Measurements from ENCODE around the gene TST. TPM values are rescaled to one million over a fixed set of nuclear protein-coding genes. Genes with fewer than 3 reads are reported as not detected.
A peak's percentile ranks its signal among the peaks of the same experiment; 100 is the strongest.

The TST gene
- total and polyA plus RNA-seq, 2 of the 8 experiments (the other 6 are each of a cell fraction or from before 2014, with no cell fraction given), result 22.6 to 61.6 TPM

DNA sequence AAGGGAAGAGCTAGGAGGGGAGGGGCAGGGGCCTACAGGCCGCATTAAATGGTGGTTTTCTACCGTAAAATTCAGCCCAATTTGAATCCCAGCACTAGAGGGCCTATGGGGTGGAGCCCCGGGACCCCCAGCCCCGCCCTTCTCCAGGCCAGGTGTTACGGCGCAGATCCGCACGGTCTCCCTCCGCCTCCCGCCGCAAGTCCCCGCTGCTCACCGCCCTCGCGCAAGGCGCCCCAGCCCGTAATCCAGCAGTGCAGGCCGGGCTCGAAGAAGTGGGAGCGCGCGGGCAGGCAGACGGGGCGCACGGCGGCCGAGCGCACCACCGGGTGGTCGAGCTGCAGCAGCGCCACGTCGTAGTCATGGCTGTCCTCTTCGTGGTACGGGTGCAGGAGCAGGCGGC, 49.6 kb upstream of the TST start:
- H4K20me1 ChIP-seq (replicated peaks in 1 of 2; ENCODE audit: control insufficient read depth in 1 of 2, insufficient read depth in 2 of 2, low read length in 2 of 2), result peaks cover 0 to 15% of the 10 kb centered on the region in 2 experiments
- CTCF ChIA-PET (ENCODE audit: partially characterized antibody), result interaction anchor here (0.5 to 1.8 kb wide), 7 partner anchors 10 to 130 kb away, joined by 3 to 9 read pairs (median 3); no protein-coding TSS in a partner anchor
- H2BK120ac ChIP-seq (replicated peaks; ENCODE audit: low read depth, low read length), result no peak overlapping the region
- H4K91ac ChIP-seq (replicated peaks; ENCODE audit: insufficient read length, low read length), result peak overlapping the region; percentile 91
- H3K56ac ChIP-seq (replicated peaks; ENCODE audit: insufficient read length, low read depth, low read length), result peak overlapping the region; percentile 56
- 0 out of 2 replicates have a peak overlapping the region, but pooled peaks have one; percentile 75 for H2BK12ac ChIP-seq (ENCODE audit: low read depth, low read length)
- POLR2A ChIA-PET (ENCODE audit: partially characterized antibody), result interaction anchor here (0.8 to 1.8 kb wide), 2 partner anchors 17 to 81 kb away, joined by 4 to 5 read pairs; partner anchors contain the start of genes IL2RB and KCTD17
- peaks cover 0 to 3% of the 10 kb centered on the region in 2 experiments; a peak in 2 of 4 replicates for H3K9me3 ChIP-seq (ENCODE audit: insufficient read depth in 2 of 2, low read depth in 1 of 2, low read length in 1 of 2)
- no peak overlapping the region; the same call in 1 of the 2 replicates for H2BK15ac ChIP-seq (ENCODE audit: low read length)
- no peak overlapping the region for H2AFZ ChIP-seq (ENCODE audit: low read length)
- peak overlapping the region; percentile 60 to 92 for H3K4me2 ChIP-seq (ENCODE audit: insufficient read depth in 1 of 2, low read depth in 2 of 2, low read length in 2 of 2)
- peaks cover 14 to 61% (median 56%) of the 10 kb centered on the region in 4 experiments for H3K27me3 ChIP-seq (replicated peaks in 1 of 4; ENCODE audit: control insufficient read depth in 3 of 4, extremely low read depth in 1 of 4, insufficient read depth in 3 of 4, low read length in 3 of 4)
- peaks cover 2 to 12% (median 5%) of the 10 kb centered on the region in 4 experiments; a peak in 4 of 7 replicates for H3K4me1 ChIP-seq (replicated peaks in 1 of 4; ENCODE audit: control insufficient read depth in 3 of 4, insufficient read depth in 4 of 4, low read length in 3 of 4)
- H2BK5ac ChIP-seq (ENCODE audit: low read depth, low read length), result no peak overlapping the region
- DNase-seq (ENCODE audit: low read depth in 1 of 2, low spot score in 2 of 2) (peak; percentile 64 to 83), FAIRE-seq (no peak)
- no peak overlapping the region for H2AK5ac ChIP-seq (ENCODE audit: low read depth, low read length)
- no peak overlapping the region for H2BK20ac ChIP-seq (ENCODE audit: low read length)
- H3K27ac ChIP-seq (ENCODE audit: low read depth, low read length), result no peak overlapping the region
- H3K18ac ChIP-seq (ENCODE audit: extremely low read depth, low read length), result peak overlapping the region; percentile 93
- H3K9ac ChIP-seq (replicated peaks in 1 of 4; ENCODE audit: extremely low read depth in 1 of 4, low read depth in 3 of 4, low read length in 3 of 4), result no peak overlapping the region; a peak in 1 of 7 replicates
- H3K79me2 ChIP-seq (ENCODE audit: control insufficient read depth in 1 of 2, insufficient read depth in 2 of 2, low read length in 2 of 2), result no peaks in the 10 kb centered on the region
- H3K14ac ChIP-seq (ENCODE audit: insufficient read length), result no peak overlapping the region
- H4K8ac ChIP-seq (ENCODE audit: extremely low read depth, insufficient read depth, low read length), result peak overlapping the region; percentile 37; the same call in 1 of the 2 replicates
- no peaks in the 10 kb centered on the region for H3K79me1 ChIP-seq (ENCODE audit: low read depth, low read length)
- H3K23me2 ChIP-seq (ENCODE audit: low read depth, low read length), result peaks cover 19% of the 10 kb centered on the region; the same call in 1 of the 2 replicates
- no peak overlapping the region for H3K4ac ChIP-seq (replicated peaks; ENCODE audit: insufficient read length, low read depth, low read length)
- 5% methylated on average over 30 of the region's 36 CpGs; no CpG with 5 or more reads in 1 of the 2 experiments for WGBS, 2 experiments (ENCODE audit: extremely low coverage in 1 of 2, insufficient coverage in 1 of 2, insufficient read length in 1 of 2, insufficient replicate concordance in 2 of 2, low coverage in 1 of 2, low lambda C conversion rate in 2 of 2, missing lambda C conversion rate in 1 of 2)
- H3K36me3 ChIP-seq (ENCODE audit: control insufficient read depth in 2 of 4, insufficient read depth in 4 of 4, low read length in 3 of 4), result no peaks in the 10 kb centered on the region
- H3K23ac ChIP-seq (ENCODE audit: insufficient read length), result no peak overlapping the region
- H3K4me3 ChIP-seq (ENCODE audit: extremely low read depth in 1 of 4, insufficient read depth in 2 of 4, low read depth in 3 of 4, low read length in 4 of 4), result peak overlapping the region; percentile 23 to 55 (median 28); a peak in 6 of 8 replicates
- no peak overlapping the region for H4K5ac ChIP-seq (ENCODE audit: insufficient read length, low read depth, low read length)
- TF ChIP-seq RAD21 (IDR thresholded peaks at IDR 0.05 in 1 of 2, conservative IDR thresholded peaks at IDR 0.05 in 1 of 2; ENCODE audit: low read depth in 2 of 2, low read length in 2 of 2) (peak in 1 of 2 experiments; percentile 31; a peak in 1 of 4 replicates), RBBP5 (IDR thresholded peaks at IDR 0.05; ENCODE audit: borderline replicate concordance, low read depth, low read length) (0 out of 2 replicates have a peak, but pooled peaks have one; percentile 36), CBX8 (IDR thresholded peaks at IDR 0.05; ENCODE audit: borderline replicate concordance, low read depth, low read length) (no peak), SP4 (IDR thresholded peaks at IDR 0.05; ENCODE audit: low read length) (no peak), TBP (IDR thresholded peaks at IDR 0.05; ENCODE audit: low read depth, low read length) (no peak), USF2 (IDR thresholded peaks at IDR 0.05; ENCODE audit: low read length) (no peak), SIRT6 (IDR thresholded peaks at IDR 0.05; ENCODE audit: low read length) (no peak)
- TF ChIP-seq, protein P1, sequence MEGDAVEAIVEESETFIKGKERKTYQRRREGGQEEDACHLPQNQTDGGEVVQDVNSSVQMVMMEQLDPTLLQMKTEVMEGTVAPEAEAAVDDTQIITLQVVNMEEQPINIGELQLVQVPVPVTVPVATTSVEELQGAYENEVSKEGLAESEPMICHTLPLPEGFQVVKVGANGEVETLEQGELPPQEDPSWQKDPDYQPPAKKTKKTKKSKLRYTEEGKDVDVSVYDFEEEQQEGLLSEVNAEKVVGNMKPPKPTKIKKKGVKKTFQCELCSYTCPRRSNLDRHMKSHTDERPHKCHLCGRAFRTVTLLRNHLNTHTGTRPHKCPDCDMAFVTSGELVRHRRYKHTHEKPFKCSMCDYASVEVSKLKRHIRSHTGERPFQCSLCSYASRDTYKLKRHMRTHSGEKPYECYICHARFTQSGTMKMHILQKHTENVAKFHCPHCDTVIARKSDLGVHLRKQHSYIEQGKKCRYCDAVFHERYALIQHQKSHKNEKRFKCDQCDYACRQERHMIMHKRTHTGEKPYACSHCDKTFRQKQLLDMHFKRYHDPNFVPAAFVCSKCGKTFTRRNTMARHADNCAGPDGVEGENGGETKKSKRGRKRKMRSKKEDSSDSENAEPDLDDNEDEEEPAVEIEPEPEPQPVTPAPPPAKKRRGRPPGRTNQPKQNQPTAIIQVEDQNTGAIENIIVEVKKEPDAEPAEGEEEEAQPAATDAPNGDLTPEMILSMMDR (IDR thresholded peaks at IDR 0.05; ENCODE audit: control extremely low read depth in 1 of 3, insufficient read depth in 1 of 3, low read depth in 1 of 3, low read length in 3 of 3), result peak in 1 of 3 experiments; percentile 9; a peak in 1 of 4 replicates

Data from H1 (cell line).